ENCODE data around the gene EEF1B2.
"Not testable (repeated sequence)": the region's sequence is repeated elsewhere in the genome, so short reads cannot be mapped to it uniquely, and the experiment has no call there.

Gene EEF1B2

DNA sequence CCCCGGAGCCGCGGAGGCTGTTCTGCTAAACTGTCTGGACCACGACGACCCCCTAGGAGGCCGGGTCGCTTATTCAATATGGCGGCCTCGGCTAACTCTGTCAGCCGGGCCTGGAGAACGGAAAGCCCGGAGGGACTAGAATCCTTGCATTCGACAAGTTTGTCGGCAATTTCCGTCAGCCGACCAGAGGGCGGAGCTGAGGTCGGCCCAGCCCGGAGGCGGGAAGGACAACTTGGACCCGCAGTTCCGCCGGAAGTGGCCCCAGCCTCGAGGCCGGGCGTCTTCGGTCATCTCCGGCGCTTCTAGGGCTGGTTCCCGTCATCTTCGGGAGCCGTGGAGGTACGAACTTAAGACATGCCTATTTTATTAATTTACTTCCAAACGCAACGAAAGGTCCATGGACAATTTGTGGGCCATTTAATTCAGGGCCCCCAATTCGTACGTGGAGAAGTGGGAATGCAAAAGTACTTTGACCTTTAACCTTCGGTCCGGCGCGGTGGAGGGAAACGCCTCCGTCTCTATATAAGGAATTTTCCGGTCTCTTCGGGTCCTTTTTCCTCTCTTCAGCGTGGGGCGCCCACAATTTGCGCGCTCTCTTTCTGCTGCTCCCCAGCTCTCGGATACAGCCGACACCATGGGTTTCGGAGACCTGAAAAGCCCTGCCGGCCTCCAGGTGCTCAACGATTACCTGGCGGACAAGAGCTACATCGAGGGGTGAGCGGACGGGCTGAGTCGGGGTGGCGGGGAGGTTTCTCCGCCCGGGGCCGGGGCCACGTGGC lies at the start of gene EEF1B2, which contains the start of gene NDUFS1:
TSS of gene EEF1B2 (plus strand) at position 550 of the 779 bp plus-strand sequence. CDS start at position 635, 85 bp downstream.
TSS of gene NDUFS1 (minus strand) at position 99 of the 779 bp plus-strand sequence. CDS start 5,766 bp downstream, outside the sequence.
- DNase-seq (ENCODE audit: low spot score), result peak; percentile 98
- no peaks in the 10 kb centered on the region for H3K27me3 Mint-ChIP-seq (ENCODE audit: low read depth)
- H3K36me3 Mint-ChIP-seq (ENCODE audit: low read depth), result peaks cover 59% of the 10 kb centered on the region
- peaks cover 33% of the 10 kb centered on the region for H3K4me1 Mint-ChIP-seq (ENCODE audit: low read depth)
- peak within 1 kb of the TSS; percentile 96 for H3K27ac Mint-ChIP-seq
- no peaks in the 10 kb centered on the region for H3K9me3 Mint-ChIP-seq
- H3K4me3 Mint-ChIP-seq, result peak within 1 kb of the TSS; percentile 93

DNA sequence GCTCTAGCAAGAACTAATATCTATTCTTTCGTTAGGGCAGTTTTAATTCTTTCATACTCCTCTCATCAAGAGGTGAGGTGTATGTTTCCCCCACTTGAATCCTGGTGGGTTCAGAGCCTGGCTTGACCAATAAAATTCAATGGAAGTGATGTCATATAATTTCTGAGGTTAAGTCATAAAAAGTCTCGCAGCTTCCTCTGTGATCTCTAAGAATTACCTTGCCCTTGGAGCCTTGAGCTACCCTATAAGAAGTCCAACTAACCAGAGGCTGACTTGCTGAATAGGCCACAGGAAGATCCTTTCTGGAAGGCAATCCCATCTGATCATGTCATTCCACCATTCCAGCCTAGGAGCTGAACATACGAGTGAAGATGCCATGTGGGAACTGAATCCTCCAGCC lies 47.6 kb upstream of the EEF1B2 start:
- H3K36me3 Mint-ChIP-seq (ENCODE audit: low read depth), result peaks cover 12% of the 10 kb centered on the region
- no peaks in the 10 kb centered on the region for H3K27me3 Mint-ChIP-seq (ENCODE audit: low read depth)
- no peak overlapping the region for H3K27ac Mint-ChIP-seq
- H3K4me3 Mint-ChIP-seq, result no peak overlapping the region
- no peak for DNase-seq (ENCODE audit: low spot score)
- H3K4me1 Mint-ChIP-seq (ENCODE audit: low read depth), result no peaks in the 10 kb centered on the region
- peaks cover 7% of the 10 kb centered on the region for H3K9me3 Mint-ChIP-seq

DNA sequence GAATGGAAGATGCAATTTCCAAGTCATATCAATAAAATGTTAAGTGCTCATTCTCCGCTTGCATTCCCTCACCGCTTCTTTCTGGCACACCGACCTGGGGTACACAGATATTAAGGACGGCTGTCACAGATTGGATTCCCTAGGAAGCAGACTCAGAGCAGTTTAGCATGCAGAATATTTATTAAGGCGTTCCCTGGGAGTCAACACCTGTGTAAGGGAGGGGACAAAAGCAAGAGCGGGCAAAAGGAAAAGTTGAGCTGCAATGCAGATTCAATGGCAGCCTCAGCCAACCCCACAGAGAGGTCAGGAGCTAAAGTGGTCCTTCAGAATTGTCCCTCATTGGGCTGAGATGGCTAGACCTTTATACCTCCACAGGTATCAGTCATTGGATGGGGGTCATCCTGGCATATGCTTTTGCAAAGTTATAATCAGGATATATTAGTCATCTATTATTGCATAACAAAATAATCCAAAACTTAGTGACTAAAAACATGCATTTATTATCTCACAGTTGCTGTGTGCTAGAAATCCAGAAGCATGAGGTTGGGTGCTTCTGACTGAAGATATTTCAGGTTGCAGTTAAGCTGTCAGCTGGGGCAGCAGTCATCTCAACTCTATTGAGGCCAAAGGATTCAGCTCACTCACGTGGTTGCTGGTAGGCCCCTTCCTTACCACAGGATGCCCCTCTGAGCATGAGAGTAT lies 46.7 kb upstream of the EEF1B2 start:
- no peak for DNase-seq (ENCODE audit: low spot score)

GRCh38 chr2:206115026-206115578 lies 44.6 kb upstream of the EEF1B2 start:
- H3K27ac Mint-ChIP-seq, result no peak overlapping the region
- no peaks in the 10 kb centered on the region for H3K4me1 Mint-ChIP-seq (ENCODE audit: low read depth)
- no peaks in the 10 kb centered on the region for H3K27me3 Mint-ChIP-seq (ENCODE audit: low read depth)
- H3K9me3 Mint-ChIP-seq, result peaks cover 7% of the 10 kb centered on the region
- no peak for DNase-seq (ENCODE audit: low spot score)
- H3K4me3 Mint-ChIP-seq, result no peak overlapping the region
- H3K36me3 Mint-ChIP-seq (ENCODE audit: low read depth), result peaks cover 16% of the 10 kb centered on the region

More for the DNA sequence above, 46.7 kb upstream of the EEF1B2 start:
- Mint-ChIP-seq H3K9me3 (peaks cover 7% of the 10 kb centered on the region), H3K4me1 (ENCODE audit: low read depth) (no peaks in the 10 kb centered on the region), H3K4me3 (no peak overlapping the region), H3K27me3 (ENCODE audit: low read depth) (no peaks in the 10 kb centered on the region), H3K36me3 (ENCODE audit: low read depth) (peaks cover 12% of the 10 kb centered on the region), H3K27ac (no peak overlapping the region)

- Mint-ChIP-seq H3K27ac (no peak overlapping the region), H3K36me3 (ENCODE audit: low read depth) (peaks cover 26% of the 10 kb centered on the region)
These were observed 43.4 kb upstream of the EEF1B2 start for GRCh38 chr2:206116278-206116677.

DNA sequence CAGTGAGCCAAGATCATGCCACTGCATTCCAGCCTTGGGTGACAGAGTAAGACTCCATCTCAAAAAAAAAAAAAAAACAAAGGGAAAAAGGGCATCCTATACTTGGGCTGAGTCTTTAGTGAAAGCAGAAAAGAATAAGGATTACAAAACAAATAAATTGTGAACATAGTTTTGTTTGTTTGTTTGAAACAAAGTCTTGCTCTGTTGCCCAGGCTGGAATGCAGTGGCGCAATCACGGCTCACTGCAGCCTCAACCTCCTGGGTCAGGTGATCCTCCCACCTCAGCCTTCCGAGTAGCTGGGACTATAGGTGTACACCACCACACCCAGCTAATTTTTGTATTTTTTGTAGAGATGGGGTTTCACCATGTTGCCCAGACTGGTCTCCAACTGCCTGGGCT lies 37.1 kb upstream of the EEF1B2 start:
- not testable (repeated sequence) for H3K27me3 Mint-ChIP-seq (ENCODE audit: low read depth); H3K27ac Mint-ChIP-seq; H3K4me1 Mint-ChIP-seq (ENCODE audit: low read depth)

More at GRCh38 chr2:206116278-206116677, 43.4 kb upstream of the EEF1B2 start:
- Mint-ChIP-seq H3K4me1 (ENCODE audit: low read depth) (no peaks in the 10 kb centered on the region), H3K4me3 (no peak overlapping the region), H3K9me3 (peaks cover 7% of the 10 kb centered on the region), H3K27me3 (ENCODE audit: low read depth) (no peaks in the 10 kb centered on the region)
- no peak for DNase-seq (ENCODE audit: low spot score)

GRCh38 chr2:206125901-206126300 lies 33.8 kb upstream of the EEF1B2 start:
- Mint-ChIP-seq H3K27me3 (ENCODE audit: low read depth) (no peaks in the 10 kb centered on the region), H3K4me3 (no peak overlapping the region), H3K4me1 (ENCODE audit: low read depth) (no peaks in the 10 kb centered on the region), H3K27ac (no peak overlapping the region), H3K36me3 (ENCODE audit: low read depth) (peaks cover 42% of the 10 kb centered on the region), H3K9me3 (no peaks in the 10 kb centered on the region)
- DNase-seq (ENCODE audit: low spot score), result no peak

More for the DNA sequence above, 37.1 kb upstream of the EEF1B2 start:
- H3K9me3 Mint-ChIP-seq; DNase-seq (ENCODE audit: low spot score); H3K4me3 Mint-ChIP-seq: not testable (repeated sequence)
- H3K36me3 Mint-ChIP-seq (ENCODE audit: low read depth), result peaks cover 40% of the 10 kb centered on the region

DNA sequence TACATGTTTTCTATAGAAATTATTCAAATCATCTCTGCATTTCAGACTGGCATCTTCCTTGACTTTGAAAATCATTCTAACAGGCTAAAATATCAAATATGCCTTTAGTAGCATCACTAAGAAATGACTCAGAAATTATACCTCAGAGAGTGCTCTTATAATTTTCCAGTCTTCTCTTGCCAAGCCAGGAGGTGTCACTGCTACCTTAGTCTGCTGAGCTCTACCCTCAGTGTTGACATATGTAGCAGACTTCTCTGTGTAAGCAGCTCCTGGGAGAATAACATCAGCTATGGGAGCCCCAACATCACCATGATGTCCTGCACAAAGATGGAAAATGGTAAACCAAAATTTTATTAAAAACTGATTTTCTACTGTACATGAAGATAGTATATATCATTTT lies 32.0 kb upstream of the EEF1B2 start:
- peaks cover 31% of the 10 kb centered on the region for H3K36me3 Mint-ChIP-seq (ENCODE audit: low read depth)
- DNase-seq (ENCODE audit: low spot score), result no peak
- H3K9me3 Mint-ChIP-seq, result no peaks in the 10 kb centered on the region
- no peaks in the 10 kb centered on the region for H3K4me1 Mint-ChIP-seq (ENCODE audit: low read depth)
- no peak overlapping the region for H3K27ac Mint-ChIP-seq
- H3K27me3 Mint-ChIP-seq (ENCODE audit: low read depth), result no peaks in the 10 kb centered on the region
- H3K4me3 Mint-ChIP-seq, result no peak overlapping the region

DNA sequence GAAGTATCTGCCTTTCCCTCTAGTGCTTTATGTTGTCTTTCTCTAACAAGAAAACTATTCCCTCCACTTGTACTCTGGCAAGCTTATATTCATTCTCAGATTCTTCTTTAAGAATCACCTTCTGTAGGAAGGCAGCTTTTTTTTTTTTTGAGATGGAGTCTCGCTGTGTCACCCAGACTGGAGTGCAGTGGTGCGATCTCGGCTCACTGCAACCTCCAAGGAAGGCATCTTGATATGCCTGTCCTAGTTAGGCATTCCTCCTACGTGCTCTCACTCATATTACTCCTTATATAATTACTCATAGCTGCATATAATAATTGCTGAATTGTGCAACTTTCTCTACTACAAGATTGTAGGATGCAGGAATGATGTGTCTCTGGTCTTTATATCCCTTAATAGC lies 16.2 kb upstream of the EEF1B2 start:
- Mint-ChIP-seq H3K36me3 (ENCODE audit: low read depth) (peaks cover 49% of the 10 kb centered on the region), H3K9me3 (no peaks in the 10 kb centered on the region), H3K4me1 (ENCODE audit: low read depth) (no peaks in the 10 kb centered on the region), H3K27ac (no peak overlapping the region), H3K27me3 (ENCODE audit: low read depth) (no peaks in the 10 kb centered on the region), H3K4me3 (no peak overlapping the region)
- DNase-seq (ENCODE audit: low spot score), result no peak

- H3K9me3 Mint-ChIP-seq, result no peaks in the 10 kb centered on the region
- no peaks in the 10 kb centered on the region for H3K4me1 Mint-ChIP-seq (ENCODE audit: low read depth)
- H3K27me3 Mint-ChIP-seq (ENCODE audit: low read depth), result no peaks in the 10 kb centered on the region
- H3K36me3 Mint-ChIP-seq (ENCODE audit: low read depth), result peaks cover 54% of the 10 kb centered on the region
- no peak overlapping the region for H3K27ac Mint-ChIP-seq
- DNase-seq (ENCODE audit: low spot score), result no peak
- no peak overlapping the region for H3K4me3 Mint-ChIP-seq
These were observed 15.3 kb upstream of the EEF1B2 start for GRCh38 chr2:206144383-206144782.

DNA sequence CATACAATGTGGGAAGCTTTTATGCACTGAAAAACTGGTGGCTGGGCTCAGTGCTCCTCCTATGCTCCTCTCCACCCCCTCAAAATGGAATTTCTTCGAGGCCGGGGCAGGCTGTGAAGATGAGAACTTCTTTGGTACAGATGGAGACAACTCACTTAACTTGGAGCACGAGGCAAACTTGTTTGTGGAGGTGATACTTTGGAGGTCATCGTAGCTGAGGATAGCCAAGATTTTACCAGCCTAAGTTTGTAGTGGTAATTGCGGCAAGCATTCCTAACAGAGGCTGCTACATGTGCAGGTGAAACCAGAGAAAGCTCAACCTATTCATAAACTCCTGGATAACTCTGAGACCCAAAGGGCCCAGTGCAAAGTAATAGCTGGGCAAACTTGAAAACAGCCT lies 14.0 kb upstream of the EEF1B2 start:
- no peaks in the 10 kb centered on the region for H3K4me1 Mint-ChIP-seq (ENCODE audit: low read depth)

GRCh38 chr2:206149330-206149729 lies 10.4 kb upstream of the EEF1B2 start:
- H3K9me3 Mint-ChIP-seq, result no peaks in the 10 kb centered on the region
- no peak for DNase-seq (ENCODE audit: low spot score)
- H3K27ac Mint-ChIP-seq, result no peak overlapping the region
- peaks cover 3% of the 10 kb centered on the region for H3K4me1 Mint-ChIP-seq (ENCODE audit: low read depth)
- no peak overlapping the region for H3K4me3 Mint-ChIP-seq
- no peaks in the 10 kb centered on the region for H3K27me3 Mint-ChIP-seq (ENCODE audit: low read depth)
- H3K36me3 Mint-ChIP-seq (ENCODE audit: low read depth), result peaks cover 42% of the 10 kb centered on the region

More for the DNA sequence above, 14.0 kb upstream of the EEF1B2 start:
- peaks cover 53% of the 10 kb centered on the region for H3K36me3 Mint-ChIP-seq (ENCODE audit: low read depth)
- H3K27me3 Mint-ChIP-seq (ENCODE audit: low read depth), result no peaks in the 10 kb centered on the region
- no peak overlapping the region for H3K27ac Mint-ChIP-seq
- H3K4me3 Mint-ChIP-seq, result no peak overlapping the region
- no peaks in the 10 kb centered on the region for H3K9me3 Mint-ChIP-seq
- DNase-seq (ENCODE audit: low spot score), result no peak

GRCh38 chr2:206150168-206150567 lies 9.5 kb upstream of the EEF1B2 start:
- Mint-ChIP-seq H3K36me3 (ENCODE audit: low read depth) (peaks cover 38% of the 10 kb centered on the region), H3K9me3 (no peaks in the 10 kb centered on the region), H3K27me3 (ENCODE audit: low read depth) (no peaks in the 10 kb centered on the region), H3K4me3 (no peak overlapping the region), H3K27ac (no peak overlapping the region), H3K4me1 (ENCODE audit: low read depth) (peaks cover 3% of the 10 kb centered on the region)
- DNase-seq (ENCODE audit: low spot score), result no peak

- peaks cover 33% of the 10 kb centered on the region for H3K36me3 Mint-ChIP-seq (ENCODE audit: low read depth)
- no peak overlapping the region for H3K4me3 Mint-ChIP-seq
- peaks cover 3% of the 10 kb centered on the region for H3K4me1 Mint-ChIP-seq (ENCODE audit: low read depth)
- no peaks in the 10 kb centered on the region for H3K27me3 Mint-ChIP-seq (ENCODE audit: low read depth)
- H3K9me3 Mint-ChIP-seq, result no peaks in the 10 kb centered on the region
- no peak for DNase-seq (ENCODE audit: low spot score)
- no peak overlapping the region for H3K27ac Mint-ChIP-seq
These were observed 9.1 kb upstream of the EEF1B2 start for GRCh38 chr2:206150631-206151030.
